ENCODE measurements around the gene GNG2. TPM values are rescaled to one million over a fixed set of nuclear protein-coding genes. Genes with fewer than 3 reads are reported as not detected.

GNG2 gene
- total and polyA plus RNA-seq, 2 of the 8 experiments (the other 6 are each of a cell fraction or from before 2014, with no cell fraction given), result 8.2 to 17.9 TPM

GRCh38 chr14:52000019-52000582 is 139.7 kb downstream of the GNG2 start:
- 97% methylated on average over 3 of the region's 3 CpGs; no CpG with 5 or more reads in 1 of the 2 experiments for WGBS, 2 experiments (ENCODE audit: extremely low coverage in 1 of 2, insufficient coverage in 1 of 2, insufficient read length in 1 of 2, insufficient replicate concordance in 2 of 2, low coverage in 1 of 2, low lambda C conversion rate in 2 of 2, missing lambda C conversion rate in 1 of 2)
- H4K20me1 ChIP-seq (replicated peaks in 1 of 2; ENCODE audit: control insufficient read depth in 1 of 2, insufficient read depth in 2 of 2, low read length in 2 of 2), result peaks cover 2 to 6% of the 10 kb centered on the region in 2 experiments
- H4K5ac ChIP-seq (ENCODE audit: insufficient read length, low read depth, low read length), result no peak overlapping the region
- no peak overlapping the region for H3K4me2 ChIP-seq (ENCODE audit: insufficient read depth in 1 of 2, low read depth in 2 of 2, low read length in 2 of 2)
- H3K79me2 ChIP-seq (ENCODE audit: control insufficient read depth in 1 of 2, insufficient read depth in 2 of 2, low read length in 2 of 2), result peaks cover 0 to 24% of the 10 kb centered on the region in 2 experiments; a peak in 2 of 4 replicates
- no peak overlapping the region for H2BK120ac ChIP-seq (replicated peaks; ENCODE audit: low read depth, low read length)
- no peak overlapping the region for H2BK20ac ChIP-seq (ENCODE audit: low read length)
- H3K4me3 ChIP-seq (ENCODE audit: extremely low read depth in 1 of 4, insufficient read depth in 2 of 4, low read depth in 3 of 4, low read length in 4 of 4), result no peak overlapping the region
- H2AK5ac ChIP-seq (ENCODE audit: low read depth, low read length), result no peak overlapping the region
- FAIRE-seq, result no peak
- POLR2A ChIA-PET (ENCODE audit: partially characterized antibody), result no interaction called here
- peaks cover 0 to 3% (median 0%) of the 10 kb centered on the region in 4 experiments; a peak in 1 of 7 replicates for H3K4me1 ChIP-seq (replicated peaks in 1 of 4; ENCODE audit: control insufficient read depth in 3 of 4, insufficient read depth in 4 of 4, low read length in 3 of 4)
- no peak overlapping the region for H3K56ac ChIP-seq (replicated peaks; ENCODE audit: insufficient read length, low read depth, low read length)
- no peak overlapping the region for H3K14ac ChIP-seq (ENCODE audit: insufficient read length)
- H3K27me3 ChIP-seq (replicated peaks in 1 of 4; ENCODE audit: control insufficient read depth in 3 of 4, extremely low read depth in 1 of 4, insufficient read depth in 3 of 4, low read length in 3 of 4), result no peaks in the 10 kb centered on the region
- CTCF ChIA-PET (ENCODE audit: partially characterized antibody), result interaction anchor here (1.0 to 1.8 kb wide), 5 partner anchors 10 to 273 kb away, joined by 3 to 5 read pairs (median 3); no protein-coding TSS in a partner anchor
- no peak overlapping the region for H3K9ac ChIP-seq (replicated peaks in 1 of 4; ENCODE audit: extremely low read depth in 1 of 4, low read depth in 3 of 4, low read length in 3 of 4)
- H2BK5ac ChIP-seq (ENCODE audit: low read depth, low read length), result no peak overlapping the region
- H3K27ac ChIP-seq (ENCODE audit: low read depth, low read length), result no peak overlapping the region
- no peak overlapping the region for H3K4ac ChIP-seq (replicated peaks; ENCODE audit: insufficient read length, low read depth, low read length)
- no peak overlapping the region for H3K23ac ChIP-seq (ENCODE audit: insufficient read length)
- H2BK12ac ChIP-seq (ENCODE audit: low read depth, low read length), result no peak overlapping the region
- no peak overlapping the region for H4K8ac ChIP-seq (ENCODE audit: extremely low read depth, insufficient read depth, low read length)
- H3K79me1 ChIP-seq (ENCODE audit: low read depth, low read length), result peaks cover 2% of the 10 kb centered on the region
- H4K91ac ChIP-seq (replicated peaks; ENCODE audit: insufficient read length, low read length), result no peak overlapping the region
- no peak for DNase-seq (ENCODE audit: low read depth in 1 of 2, low spot score in 2 of 2)
- peaks cover 22 to 89% (median 50%) of the 10 kb centered on the region in 4 experiments for H3K36me3 ChIP-seq (ENCODE audit: control insufficient read depth in 2 of 4, insufficient read depth in 4 of 4, low read length in 3 of 4)
- no peak overlapping the region for H3K18ac ChIP-seq (ENCODE audit: extremely low read depth, low read length)
- H2BK15ac ChIP-seq (ENCODE audit: low read length), result no peak overlapping the region
- H3K23me2 ChIP-seq (ENCODE audit: low read depth, low read length), result no peaks in the 10 kb centered on the region
- H3K9me3 ChIP-seq (ENCODE audit: insufficient read depth in 2 of 2, low read depth in 1 of 2, low read length in 1 of 2), result no peaks in the 10 kb centered on the region
- H2AFZ ChIP-seq (ENCODE audit: low read length), result no peak overlapping the region
- TF ChIP-seq KDM1A (IDR thresholded peaks at IDR 0.05; ENCODE audit: borderline replicate concordance, low read length) (no peak), HDAC2 (IDR thresholded peaks at IDR 0.05; ENCODE audit: borderline replicate concordance in 1 of 2, low read depth in 2 of 2, low read length in 2 of 2) (no peak), BACH1 (IDR thresholded peaks at IDR 0.05; ENCODE audit: low read length) (no peak), GABPA (IDR thresholded peaks at IDR 0.05; ENCODE audit: borderline replicate concordance, insufficient read depth, low read length) (no peak), ATF3 (IDR thresholded peaks at IDR 0.05; ENCODE audit: insufficient read depth, low read depth, low read length) (no peak), SIX5 (IDR thresholded peaks at IDR 0.05; ENCODE audit: low read depth, low read length) (no peak), ATF2 (IDR thresholded peaks at IDR 0.05; ENCODE audit: low read length) (no peak), RBBP5 (IDR thresholded peaks at IDR 0.05; ENCODE audit: borderline replicate concordance, low read depth, low read length) (no peak), SRF (IDR thresholded peaks at IDR 0.05; ENCODE audit: low read depth, low read length) (no peak), KDM5A (IDR thresholded peaks at IDR 0.05; ENCODE audit: low read length) (no peak), TEAD4 (IDR thresholded peaks at IDR 0.05; ENCODE audit: low read depth, low read length) (no peak)
